ENCODE results near the gene LNX2.

Gene LNX2

GRCh38 chr13:27639186-27639585 is 18.9 kb upstream of the LNX2 start:
- no peaks in the 10 kb centered on the region for H3K9me2 ChIP-seq (replicated peaks; ENCODE audit: low read depth, low read length)
- H3K79me2 ChIP-seq (ENCODE audit: insufficient read depth, low read length) = peaks cover 61% of the 10 kb centered on the region
- H3K9me3 ChIP-seq (ENCODE audit: insufficient read depth, low read depth, low read length) = no peaks in the 10 kb centered on the region
- H3K4me3 ChIP-seq (ENCODE audit: low read length, poor library complexity, severe bottlenecking) = no peak overlapping the region
- H3K4me1 ChIP-seq (ENCODE audit: insufficient read depth, low read length, poor library complexity, severe bottlenecking) = peaks cover 47% of the 10 kb centered on the region
- H2AFZ ChIP-seq (ENCODE audit: low read length) = no peak overlapping the region
- H3K27me3 ChIP-seq (ENCODE audit: insufficient read depth, low read length, poor library complexity, severe bottlenecking) = no peaks in the 10 kb centered on the region
- H4K20me1 ChIP-seq (ENCODE audit: insufficient read depth, low read length, poor library complexity, severe bottlenecking) = peaks cover 19% of the 10 kb centered on the region
- no peaks in the 10 kb centered on the region for H3K36me3 ChIP-seq (ENCODE audit: insufficient read depth, low read length)
- no peak overlapping the region for H3K4me2 ChIP-seq (ENCODE audit: low read depth, low read length, poor library complexity, severe bottlenecking)
- TF ChIP-seq CTCF (conservative IDR thresholded peaks at IDR 0.05; ENCODE audit: low read length) = no peak
- no peak for TF ChIP-seq EZH2phosphoT487 (IDR thresholded peaks at IDR 0.05; ENCODE audit: borderline replicate concordance)
- no peak overlapping the region for H3K9ac ChIP-seq (ENCODE audit: low read depth, low read length, poor library complexity, severe bottlenecking)
- no peaks in the 10 kb centered on the region for H3F3A ChIP-seq (ENCODE audit: low read depth)

- H3K9me2 ChIP-seq (replicated peaks; ENCODE audit: low read depth, low read length) = no peaks in the 10 kb centered on the region
- H3K4me3 ChIP-seq (ENCODE audit: low read length, poor library complexity, severe bottlenecking) = no peak overlapping the region
- H4K20me1 ChIP-seq (ENCODE audit: insufficient read depth, low read length, poor library complexity, severe bottlenecking) = peaks cover 19% of the 10 kb centered on the region
- H2AFZ ChIP-seq (ENCODE audit: low read length) = no peak overlapping the region
- H3K4me2 ChIP-seq (ENCODE audit: low read depth, low read length, poor library complexity, severe bottlenecking) = no peak overlapping the region
- peaks cover 61% of the 10 kb centered on the region for H3K79me2 ChIP-seq (ENCODE audit: insufficient read depth, low read length)
- no peaks in the 10 kb centered on the region for H3K9me3 ChIP-seq (ENCODE audit: insufficient read depth, low read depth, low read length)
- H3K4me1 ChIP-seq (ENCODE audit: insufficient read depth, low read length, poor library complexity, severe bottlenecking) = peaks cover 41% of the 10 kb centered on the region
- TF ChIP-seq CTCF (conservative IDR thresholded peaks at IDR 0.05; ENCODE audit: low read length) (no peak), EZH2phosphoT487 (IDR thresholded peaks at IDR 0.05; ENCODE audit: borderline replicate concordance) (no peak)
- no peaks in the 10 kb centered on the region; the same call in 1 of the 2 replicates for H3F3A ChIP-seq (ENCODE audit: low read depth)
- H3K36me3 ChIP-seq (ENCODE audit: insufficient read depth, low read length) = no peaks in the 10 kb centered on the region
- no peak overlapping the region for H3K9ac ChIP-seq (ENCODE audit: low read depth, low read length, poor library complexity, severe bottlenecking)
- H3K27me3 ChIP-seq (ENCODE audit: insufficient read depth, low read length, poor library complexity, severe bottlenecking) = no peaks in the 10 kb centered on the region
Observed at GRCh38 chr13:27638521-27638920, 18.2 kb upstream of the LNX2 start.

- Histone ChIP-seq H3F3A (ENCODE audit: low read depth) (no peaks in the 10 kb centered on the region; the same call in 1 of the 2 replicates), H3K27me3 (ENCODE audit: insufficient read depth, low read length, poor library complexity, severe bottlenecking) (no peaks in the 10 kb centered on the region), H3K36me3 (ENCODE audit: insufficient read depth, low read length) (no peaks in the 10 kb centered on the region), H2AFZ (ENCODE audit: low read length) (no peak overlapping the region), H3K9ac (ENCODE audit: low read depth, low read length, poor library complexity, severe bottlenecking) (no peak overlapping the region), H3K4me3 (ENCODE audit: low read length, poor library complexity, severe bottlenecking) (no peak overlapping the region), H3K9me3 (ENCODE audit: insufficient read depth, low read depth, low read length) (no peaks in the 10 kb centered on the region), H3K9me2 (replicated peaks; ENCODE audit: low read depth, low read length) (no peaks in the 10 kb centered on the region), H4K20me1 (ENCODE audit: insufficient read depth, low read length, poor library complexity, severe bottlenecking) (peaks cover 19% of the 10 kb centered on the region), H3K4me2 (ENCODE audit: low read depth, low read length, poor library complexity, severe bottlenecking) (no peak overlapping the region), H3K4me1 (ENCODE audit: insufficient read depth, low read length, poor library complexity, severe bottlenecking) (peaks cover 38% of the 10 kb centered on the region), H3K79me2 (ENCODE audit: insufficient read depth, low read length) (peaks cover 62% of the 10 kb centered on the region)
- TF ChIP-seq EZH2phosphoT487 (IDR thresholded peaks at IDR 0.05; ENCODE audit: borderline replicate concordance) = no peak
- TF ChIP-seq CTCF (conservative IDR thresholded peaks at IDR 0.05; ENCODE audit: low read length) = no peak
Observed at GRCh38 chr13:27638001-27638400, 17.7 kb upstream of the LNX2 start.

All from Loucy (cell line).